ENCODE measurements around the gene ART4.

- no peak for TF ChIP-seq CTCF (IDR thresholded peaks at IDR 0.05; ENCODE audit: low read length)
- TF ChIP-seq EZH2 (IDR thresholded peaks at IDR 0.05; ENCODE audit: borderline replicate concordance, low read length) = no peak
These were observed 1.6 kb downstream of the ART4 start for GRCh38 chr12:14841761-14842160.
